ENCODE measurements around the gene SNU13. TPM values are rescaled to one million over a fixed set of nuclear protein-coding genes. Genes with fewer than 3 reads are reported as not detected.
"Not testable (repeated sequence)": the region's sequence is repeated elsewhere in the genome, so short reads cannot be mapped to it uniquely, and the experiment has no call there.

The SNU13 gene
- total RNA-seq, 1 donor from 2014 or later, result 183 TPM

DNA sequence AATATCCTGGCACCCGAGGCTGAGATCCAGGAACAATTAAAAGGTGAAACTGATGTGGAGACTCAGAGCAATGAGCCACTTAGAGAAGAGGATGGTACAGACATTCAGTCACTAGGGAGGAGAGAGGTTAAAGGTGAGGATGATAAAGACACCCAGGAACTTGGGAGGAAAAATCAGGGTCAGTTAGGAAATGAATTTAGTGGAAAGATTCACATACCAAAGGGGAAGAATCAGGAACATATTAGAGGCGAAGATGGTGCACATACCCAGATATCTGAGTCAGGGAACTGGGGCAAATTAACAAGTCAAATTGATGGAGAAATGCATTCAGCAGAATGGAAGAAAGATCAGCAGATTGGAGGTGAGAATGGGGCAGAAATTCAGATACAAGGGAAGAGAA is 6.5 kb upstream of the SNU13 start:
- TF ChIP-seq, protein P1, sequence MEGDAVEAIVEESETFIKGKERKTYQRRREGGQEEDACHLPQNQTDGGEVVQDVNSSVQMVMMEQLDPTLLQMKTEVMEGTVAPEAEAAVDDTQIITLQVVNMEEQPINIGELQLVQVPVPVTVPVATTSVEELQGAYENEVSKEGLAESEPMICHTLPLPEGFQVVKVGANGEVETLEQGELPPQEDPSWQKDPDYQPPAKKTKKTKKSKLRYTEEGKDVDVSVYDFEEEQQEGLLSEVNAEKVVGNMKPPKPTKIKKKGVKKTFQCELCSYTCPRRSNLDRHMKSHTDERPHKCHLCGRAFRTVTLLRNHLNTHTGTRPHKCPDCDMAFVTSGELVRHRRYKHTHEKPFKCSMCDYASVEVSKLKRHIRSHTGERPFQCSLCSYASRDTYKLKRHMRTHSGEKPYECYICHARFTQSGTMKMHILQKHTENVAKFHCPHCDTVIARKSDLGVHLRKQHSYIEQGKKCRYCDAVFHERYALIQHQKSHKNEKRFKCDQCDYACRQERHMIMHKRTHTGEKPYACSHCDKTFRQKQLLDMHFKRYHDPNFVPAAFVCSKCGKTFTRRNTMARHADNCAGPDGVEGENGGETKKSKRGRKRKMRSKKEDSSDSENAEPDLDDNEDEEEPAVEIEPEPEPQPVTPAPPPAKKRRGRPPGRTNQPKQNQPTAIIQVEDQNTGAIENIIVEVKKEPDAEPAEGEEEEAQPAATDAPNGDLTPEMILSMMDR (conservative IDR thresholded peaks at IDR 0.05; ENCODE audit: low read depth, low read length), result no peak
- no peak overlapping the region for H3K4me3 ChIP-seq (ENCODE audit: low read depth, low read length)
- no peak for DNase-seq (ENCODE audit: low read depth)

DNA sequence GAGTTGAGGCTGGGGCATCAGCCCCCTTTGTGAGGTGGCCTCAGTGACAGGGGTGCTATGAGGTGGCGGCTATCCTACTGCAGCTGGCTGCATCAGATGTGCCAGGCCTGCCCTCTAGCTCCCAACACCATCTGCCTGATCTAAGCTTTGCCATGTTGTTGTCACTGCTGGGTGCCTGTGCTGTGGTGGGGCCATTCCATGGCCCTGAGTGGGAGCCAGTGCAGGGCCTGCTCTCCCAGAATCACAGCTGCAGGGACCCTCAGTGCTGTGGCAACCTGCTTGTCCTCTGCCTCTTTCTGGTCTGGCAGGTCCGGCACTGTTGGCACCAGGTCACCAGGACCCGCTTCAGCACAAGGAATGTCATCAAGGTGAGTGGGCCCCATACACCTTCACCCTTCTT is 1.8 kb upstream of the SNU13 start:
- DNase-seq (ENCODE audit: low read depth), result no peak
- TF ChIP-seq, protein P1 (conservative IDR thresholded peaks at IDR 0.05; ENCODE audit: low read depth, low read length), result no peak
- no peak overlapping the region for H3K4me3 ChIP-seq (ENCODE audit: low read depth, low read length)

GRCh38 chr22:41687901-41688364 is 734 bp downstream of the SNU13 start:
- peak overlapping the region; percentile 75 for H3K4me3 ChIP-seq (ENCODE audit: low read depth, low read length)
- TF ChIP-seq, protein P1 (conservative IDR thresholded peaks at IDR 0.05; ENCODE audit: low read depth, low read length), result no peak
- DNase-seq (ENCODE audit: low read depth), result no peak

DNA sequence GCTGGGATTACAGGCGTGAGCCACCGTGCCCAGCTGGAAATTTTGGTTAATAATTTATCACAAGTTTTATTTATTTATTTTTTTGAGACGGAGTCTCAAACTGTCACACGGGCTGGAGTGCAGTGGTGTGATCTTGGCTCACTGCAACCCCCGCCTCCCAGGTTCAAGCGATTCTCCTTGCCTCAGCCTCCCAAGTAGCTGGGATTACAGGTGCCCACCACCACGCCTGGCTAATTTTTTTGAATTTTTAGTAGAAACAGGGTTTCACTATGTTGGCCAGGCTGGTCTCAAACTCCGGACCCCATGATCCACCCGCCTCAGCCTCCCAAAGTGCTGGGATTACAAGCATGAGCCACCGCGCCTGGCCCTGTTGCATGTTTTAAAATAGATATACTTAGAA is 1.8 kb downstream of the SNU13 start:
- not testable (repeated sequence) for DNase-seq (ENCODE audit: low read depth)
- peak overlapping the region; percentile 75 for H3K4me3 ChIP-seq (ENCODE audit: low read depth, low read length)

- TF ChIP-seq, protein P1 (conservative IDR thresholded peaks at IDR 0.05; ENCODE audit: low read depth, low read length), result no peak
- no peak overlapping the region for H3K4me3 ChIP-seq (ENCODE audit: low read depth, low read length)
Measured at GRCh38 chr22:41684194-41684593, 4.5 kb downstream of the SNU13 start.

DNA sequence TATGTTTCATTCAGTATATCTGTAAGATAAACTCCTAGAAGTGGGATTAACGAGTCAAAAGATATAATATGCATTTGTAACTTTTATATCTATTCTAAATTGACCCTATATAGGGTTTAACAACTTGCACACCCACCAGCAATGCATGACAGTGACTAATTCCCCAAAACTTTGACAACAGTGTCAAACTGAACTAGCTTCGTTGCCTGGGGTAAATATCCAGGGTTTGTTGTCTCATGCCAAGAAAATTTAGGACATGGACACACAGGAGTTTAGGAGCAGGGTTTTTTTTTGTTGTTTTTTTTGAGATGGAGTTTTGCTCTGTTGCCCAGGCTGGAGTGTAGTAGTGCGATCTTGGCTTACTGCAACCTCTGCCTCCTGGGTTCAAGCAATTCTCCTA is 5.1 kb downstream of the SNU13 start:
- TF ChIP-seq, protein P1 (conservative IDR thresholded peaks at IDR 0.05; ENCODE audit: low read depth, low read length), result no peak
- no peak overlapping the region for H3K4me3 ChIP-seq (ENCODE audit: low read depth, low read length)
- DNase-seq (ENCODE audit: low read depth), result no peak

More at GRCh38 chr22:41684194-41684593, 4.5 kb downstream of the SNU13 start:
- no peak for DNase-seq (ENCODE audit: low read depth)

- no peak for DNase-seq (ENCODE audit: low read depth)
- TF ChIP-seq, protein P1 (conservative IDR thresholded peaks at IDR 0.05; ENCODE audit: low read depth, low read length), result no peak
- H3K4me3 ChIP-seq (ENCODE audit: low read depth, low read length), result peak overlapping the region; percentile 67
Measured at GRCh38 chr22:41683052-41683451, 5.6 kb downstream of the SNU13 start.
